ENCODE results near the gene CSNK2A1. TPM values are rescaled to one million over a fixed set of nuclear protein-coding genes. Genes with fewer than 3 reads are reported as not detected.

CSNK2A1 gene
- polyA plus RNA-seq, 3 donors = 31.7 to 55.5 (median 35.2) TPM

- Histone ChIP-seq H3K27me3 (ENCODE audit: control insufficient read depth in 2 of 2, insufficient read depth in 2 of 2, low read length in 2 of 2) (no peaks in the 10 kb centered on the region), H2AFZ (ENCODE audit: insufficient read depth, low read depth, low read length, poor library complexity, severe bottlenecking) (no peak overlapping the region), H3K27ac (ENCODE audit: low read depth in 1 of 2, low read length in 2 of 2) (no peak overlapping the region), H3K4me1 (ENCODE audit: control insufficient read depth in 1 of 2, insufficient read depth in 2 of 2, low read length in 2 of 2) (peaks cover 7 to 11% of the 10 kb centered on the region in 2 donors), H3K4me3 (replicated peaks in 1 of 3; ENCODE audit: low read depth in 2 of 3, low read length in 3 of 3) (no peak overlapping the region), H3K36me3 (replicated peaks in 1 of 2; ENCODE audit: control insufficient read depth in 1 of 2, insufficient read depth in 2 of 2, low read length in 2 of 2) (peaks cover 30 to 51% of the 10 kb centered on the region in 2 donors), H3K4me2 (replicated peaks; ENCODE audit: extremely low read depth, low read length, poor library complexity, severe bottlenecking) (no peak overlapping the region), H3K9ac (ENCODE audit: insufficient read depth, low read length, poor library complexity, severe bottlenecking) (no peak overlapping the region), H3K9me3 (replicated peaks in 1 of 2; ENCODE audit: control insufficient read depth in 1 of 2, insufficient read depth in 1 of 2, low read length in 2 of 2) (peaks cover 3 to 9% of the 10 kb centered on the region in 2 donors), H4K20me1 (ENCODE audit: insufficient read depth, low read length) (peaks cover 91% of the 10 kb centered on the region), H3K79me2 (ENCODE audit: insufficient read depth, low read length) (peaks cover 93% of the 10 kb centered on the region)
- peaks cover 14% of the 10 kb centered on the region for H3K4me1 Mint-ChIP-seq
- TF ChIP-seq CTCF (IDR thresholded peaks at IDR 0.05) = no peak
- peaks cover 2 to 14% (median 9%) of the 10 kb centered on the region in 7 donors for H3K9me3 Mint-ChIP-seq
- H3K27ac Mint-ChIP-seq = peak overlapping the region in 1 of 7 donors; percentile 69
- peak in 2 of 3 donors; percentile 21 to 59 for DNase-seq
- peaks cover 35 to 54% of the 10 kb centered on the region in 2 donors for H3K36me3 Mint-ChIP-seq
- intact Hi-C loops (cut with micrococcal nuclease) = no loop called here
- no peak overlapping the region for H3K4me3 Mint-ChIP-seq
- no peaks in the 10 kb centered on the region for H3K27me3 Mint-ChIP-seq (ENCODE audit: low read depth in 3 of 3)
- WGBS (ENCODE audit: insufficient coverage) = 100% methylated on average over 2 of the region's 7 CpGs
Observed at GRCh38 chr20:528923-529604, 14.5 kb downstream of the CSNK2A1 start.

- Histone ChIP-seq H3K9me3 (replicated peaks in 1 of 2; ENCODE audit: control insufficient read depth in 1 of 2, insufficient read depth in 1 of 2, low read length in 2 of 2) (peaks cover 3 to 9% of the 10 kb centered on the region in 2 donors), H3K27me3 (ENCODE audit: control insufficient read depth in 2 of 2, insufficient read depth in 2 of 2, low read length in 2 of 2) (no peaks in the 10 kb centered on the region), H3K27ac (ENCODE audit: low read depth in 1 of 2, low read length in 2 of 2) (no peak overlapping the region), H3K4me2 (replicated peaks; ENCODE audit: extremely low read depth, low read length, poor library complexity, severe bottlenecking) (no peak overlapping the region), H4K20me1 (ENCODE audit: insufficient read depth, low read length) (peaks cover 91% of the 10 kb centered on the region), H3K9ac (ENCODE audit: insufficient read depth, low read length, poor library complexity, severe bottlenecking) (no peak overlapping the region), H2AFZ (ENCODE audit: insufficient read depth, low read depth, low read length, poor library complexity, severe bottlenecking) (no peak overlapping the region), H3K4me3 (replicated peaks in 1 of 3; ENCODE audit: low read depth in 2 of 3, low read length in 3 of 3) (no peak overlapping the region), H3K36me3 (replicated peaks in 1 of 2; ENCODE audit: control insufficient read depth in 1 of 2, insufficient read depth in 2 of 2, low read length in 2 of 2) (peaks cover 37 to 66% of the 10 kb centered on the region in 2 donors), H3K79me2 (ENCODE audit: insufficient read depth, low read length) (peaks cover 92% of the 10 kb centered on the region), H3K4me1 (ENCODE audit: control insufficient read depth in 1 of 2, insufficient read depth in 2 of 2, low read length in 2 of 2) (no peaks in the 10 kb centered on the region)
- no peak for TF ChIP-seq CTCF (IDR thresholded peaks at IDR 0.05)
- no peak for DNase-seq
- H3K4me3 Mint-ChIP-seq = no peak overlapping the region
- no peaks in the 10 kb centered on the region for H3K27me3 Mint-ChIP-seq (ENCODE audit: low read depth in 3 of 3)
- H3K4me1 Mint-ChIP-seq = peaks cover 2% of the 10 kb centered on the region
- peaks cover 2 to 16% (median 10%) of the 10 kb centered on the region in 7 donors for H3K9me3 Mint-ChIP-seq
- peak overlapping the region in 1 of 7 donors; percentile 7 for H3K27ac Mint-ChIP-seq
- intact Hi-C loops (cut with micrococcal nuclease) = no loop called here
- H3K36me3 Mint-ChIP-seq = peaks cover 47 to 70% of the 10 kb centered on the region in 2 donors
- 100% methylated on average over 1 of the region's 2 CpGs for WGBS (ENCODE audit: insufficient coverage)
Observed at GRCh38 chr20:527571-527886, 16.1 kb downstream of the CSNK2A1 start.
